Activated CD8-positive, alpha-beta memory T cell treated with anti-CD3 and anti-CD28 coated beads, Interleukin-2, amount 50 U/mL, for 1 hour (primary cell): ENCODE results near the gene FCHSD2.
A peak's percentile ranks its signal among the peaks of the same experiment; 100 is the strongest.
"Not testable (repeated sequence)": the region's sequence is repeated elsewhere in the genome, so short reads cannot be mapped to it uniquely, and the experiment has no call there.

ENCODE experiments used
- DNase-seq: peaks from one replicate; pipeline ENCODE4 v3.0.0-alpha.2; 2020; ENCODE audit errors: extremely low read depth

The FCHSD2 gene

DNA sequence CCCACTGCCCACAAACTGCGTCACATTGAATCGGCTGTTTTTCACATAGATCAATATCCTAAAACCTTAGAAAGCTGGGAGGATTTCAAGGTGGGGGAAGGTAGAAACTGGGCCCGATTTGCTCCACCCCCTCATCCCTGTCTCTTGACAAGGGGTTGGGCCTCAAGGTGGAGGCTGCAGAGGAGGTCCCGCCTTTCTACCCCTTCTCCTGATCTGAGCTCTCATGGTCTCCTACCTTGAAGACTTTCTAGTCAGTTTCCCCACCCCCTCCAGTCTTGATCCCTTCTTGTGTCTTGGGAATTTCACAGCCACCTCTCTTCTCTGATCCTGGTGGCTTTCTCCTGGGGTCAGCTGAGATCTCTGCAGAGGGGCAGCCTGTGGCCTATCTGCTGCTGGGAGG, 343.8 kb downstream of the FCHSD2 start:
- DNase-seq = no peak

DNA sequence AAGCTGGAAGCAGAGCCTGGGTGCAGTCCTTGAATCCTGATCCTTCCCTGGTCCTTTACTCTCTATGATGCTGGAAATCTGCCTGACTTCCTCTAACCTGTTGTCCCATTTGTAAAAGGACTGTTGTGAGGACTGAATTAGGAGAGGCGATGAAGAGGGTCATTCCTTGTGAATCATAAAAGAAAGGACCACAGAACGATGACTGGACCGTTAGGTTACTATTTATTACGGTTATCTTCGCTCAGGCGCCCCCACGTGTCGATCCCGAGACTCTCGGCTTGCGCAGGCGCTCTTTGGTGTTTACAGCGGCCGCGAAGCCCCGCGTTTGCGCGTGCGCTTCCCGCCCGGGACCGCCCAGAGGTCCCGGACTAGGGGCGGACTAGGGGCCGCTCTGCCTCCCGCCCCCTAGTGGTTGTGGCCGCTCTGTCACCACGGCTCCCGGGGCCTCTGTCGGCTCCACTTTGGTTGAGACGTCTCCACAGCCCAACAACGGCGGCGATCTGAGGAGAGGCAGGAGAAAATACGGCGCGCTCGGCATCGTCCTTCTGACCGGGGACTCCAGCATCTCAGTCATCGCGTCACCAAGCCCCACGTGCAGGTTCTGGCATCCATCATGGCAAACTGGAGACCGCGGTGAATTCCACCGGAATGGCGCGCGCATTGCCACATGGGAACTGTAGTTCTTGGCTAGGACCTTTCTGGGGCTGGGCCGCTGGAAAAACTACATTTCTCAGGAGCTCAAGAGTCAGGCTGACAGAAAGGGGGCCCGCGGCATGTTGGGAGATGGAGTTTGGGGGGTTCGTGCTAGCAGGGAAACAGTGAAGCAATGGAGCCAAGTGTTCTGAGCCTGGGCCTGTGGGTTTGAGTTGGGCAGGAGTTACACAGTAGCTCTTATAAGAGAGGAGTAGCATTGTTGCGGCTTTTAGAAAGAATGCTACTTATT, 348.4 kb downstream of the FCHSD2 start, which contains the start of gene STARD10:
Gene STARD10, minus strand, starts transcription at position 623 of the 943 bp plus-strand sequence. CDS start 12,866 bp downstream, outside the sequence.
- DNase-seq = peak; percentile 86

DNA sequence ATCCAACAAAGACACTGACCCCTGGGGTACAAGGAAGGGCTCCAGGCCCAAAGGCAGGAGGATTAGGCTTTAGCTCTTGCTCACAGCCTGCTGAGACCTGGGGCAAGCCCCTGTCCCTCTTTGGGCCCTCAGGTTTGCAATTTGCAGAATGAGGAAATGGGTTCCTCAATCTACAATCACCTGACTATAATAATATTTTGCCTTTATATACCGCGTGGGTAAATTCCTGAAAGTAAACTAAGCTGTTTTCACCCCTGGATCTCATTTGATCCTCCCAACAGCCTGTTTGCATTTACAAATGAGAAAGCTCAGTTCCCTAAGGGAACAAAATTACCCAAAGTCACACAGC, 349.1 kb downstream of the FCHSD2 start:
- no peak for DNase-seq

DNA sequence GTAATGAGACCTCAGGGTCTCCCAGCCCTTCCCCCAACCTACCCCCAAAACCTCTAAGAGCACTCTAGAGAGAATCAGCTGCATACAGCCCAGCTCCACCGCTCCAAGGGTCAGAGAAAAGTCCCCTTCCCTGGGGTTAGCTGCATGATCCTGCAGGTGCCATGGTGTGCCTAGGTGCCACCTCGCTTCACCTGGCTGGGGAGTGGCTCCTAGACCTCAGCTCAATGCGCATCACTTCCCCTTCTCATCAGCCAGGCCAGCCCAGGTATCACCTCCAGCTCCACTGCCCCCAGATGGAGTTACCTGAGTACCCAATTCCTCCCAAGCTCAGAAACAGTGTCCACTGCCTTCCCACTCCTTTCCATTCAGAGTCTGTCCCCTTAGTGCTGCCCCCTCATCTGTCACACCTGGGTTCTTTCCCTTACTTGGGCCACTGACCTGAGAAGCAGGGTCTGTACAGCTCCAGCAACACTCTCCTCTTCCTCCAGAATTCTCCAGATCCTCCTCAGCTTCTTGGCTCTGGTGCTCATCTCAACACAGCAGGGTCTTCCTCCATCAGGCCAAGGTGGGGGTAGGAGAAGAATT, 349.6 kb downstream of the FCHSD2 start:
- no peak for DNase-seq

DNA sequence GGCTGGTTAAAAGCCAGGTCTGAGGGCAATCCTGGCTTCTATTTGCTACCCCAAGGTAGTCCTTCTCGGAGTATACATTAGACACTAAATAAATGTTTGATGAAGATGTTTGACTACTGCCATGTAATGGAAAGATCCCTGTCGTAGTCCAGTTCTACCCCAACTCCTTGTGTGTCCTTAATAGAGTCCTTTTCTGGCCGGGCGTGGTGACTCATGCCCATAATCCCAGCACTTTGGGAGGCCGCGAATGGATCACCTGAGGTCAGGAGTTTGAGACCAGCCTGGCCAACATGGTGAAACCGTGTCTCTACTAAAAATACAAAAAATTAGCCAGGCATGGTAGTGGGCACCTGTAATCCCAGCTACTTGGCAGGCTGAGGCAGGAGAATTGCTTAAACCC, 350.9 kb downstream of the FCHSD2 start:
- DNase-seq = not testable (repeated sequence)

DNA sequence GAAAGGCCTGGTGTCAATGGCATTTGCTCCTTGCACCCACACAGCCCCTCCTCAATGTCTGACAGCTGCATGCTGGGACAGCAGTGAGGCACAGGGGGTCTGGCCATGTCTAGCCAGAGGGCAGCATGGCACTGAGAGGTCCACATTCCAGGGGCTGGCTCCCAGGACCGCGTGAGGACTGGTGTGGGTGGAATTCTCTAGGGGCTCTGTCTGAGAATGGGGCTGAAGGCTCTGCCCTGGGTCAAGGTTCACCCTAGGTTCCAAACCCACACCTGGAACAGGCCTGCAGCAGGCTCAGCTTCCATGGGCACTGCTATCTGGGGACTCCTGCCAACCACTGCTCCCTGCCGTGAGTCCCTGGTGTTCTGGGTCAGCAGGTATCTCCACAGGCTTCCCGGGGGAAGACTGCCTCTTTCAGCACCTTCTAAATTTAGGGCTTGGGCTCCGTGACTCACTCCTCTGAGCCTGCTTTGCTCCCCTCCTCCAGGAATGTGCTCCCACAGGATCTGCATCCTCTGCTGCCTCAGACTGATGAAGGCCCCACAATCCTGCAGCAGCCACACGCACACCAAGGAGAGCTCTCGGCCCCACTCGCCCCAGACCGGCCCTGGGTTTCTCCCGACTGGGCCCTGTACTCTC, 352.5 kb downstream of the FCHSD2 start:
- DNase-seq = no peak

DNA sequence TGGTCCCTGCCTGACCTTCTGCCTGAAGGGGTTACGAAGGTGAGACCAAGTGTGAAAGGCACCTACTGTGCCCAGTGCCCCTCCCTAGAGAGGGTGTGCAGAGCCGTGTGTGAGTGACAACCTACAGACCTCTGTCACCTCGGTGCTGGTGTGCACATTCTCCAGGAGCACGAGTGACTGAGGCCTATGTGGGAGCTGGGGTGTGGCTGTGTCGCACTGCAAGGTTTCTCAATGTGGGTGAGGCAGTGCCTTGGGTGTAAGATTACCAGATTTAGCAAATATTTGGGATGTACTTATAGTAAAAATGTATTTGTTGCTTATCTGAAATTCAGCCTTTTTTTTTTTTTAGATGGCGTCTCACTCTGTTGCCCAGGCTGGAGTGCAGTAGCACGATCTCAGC, 353.9 kb downstream of the FCHSD2 start:
- DNase-seq = no peak

DNA sequence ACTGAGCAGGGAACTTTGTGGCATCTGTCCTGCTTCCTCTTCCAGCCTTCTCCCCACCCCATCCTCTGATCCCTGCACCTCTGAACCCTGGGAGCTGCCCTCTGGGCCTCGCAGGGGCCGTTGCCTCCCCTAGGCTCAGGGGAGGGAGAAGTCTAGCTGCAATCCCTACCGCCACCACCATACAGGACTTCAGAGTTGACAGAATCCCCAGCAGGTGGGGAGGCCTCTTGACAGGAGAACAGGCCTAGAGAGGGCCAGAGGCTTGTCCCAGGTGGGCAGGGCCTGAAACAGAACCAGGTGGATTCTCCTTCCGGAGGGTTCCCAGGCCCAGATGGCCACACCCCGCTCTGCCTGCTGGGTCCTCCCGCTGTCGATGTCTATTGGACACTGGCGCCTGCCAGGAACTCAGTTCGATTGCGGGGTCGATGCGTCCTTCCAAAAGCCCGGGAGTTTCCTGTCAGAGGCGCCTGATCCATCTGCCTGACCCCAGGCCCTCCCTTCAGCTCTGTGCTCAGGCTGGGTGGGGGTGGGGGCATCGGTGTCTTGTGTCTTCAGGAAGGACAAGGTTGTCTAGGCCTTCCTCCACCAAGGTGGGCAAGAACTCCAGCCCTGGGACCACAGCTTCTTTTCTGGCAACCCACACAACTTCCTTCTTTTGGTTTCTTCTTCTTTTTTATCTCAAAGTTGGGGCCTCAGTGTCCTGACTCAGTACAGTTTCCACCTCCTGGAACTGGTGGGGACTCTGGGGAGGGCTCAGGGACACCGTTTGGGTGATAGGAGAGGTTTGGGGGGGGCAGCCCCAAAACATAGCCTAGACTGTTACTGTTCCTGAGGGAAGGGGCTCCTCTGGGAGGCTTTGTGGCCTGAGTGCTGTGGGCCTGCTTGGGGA, 354.7 kb downstream of the FCHSD2 start:
- no peak for DNase-seq
